Measurements from ENCODE around the gene CD1C. TPM values are rescaled to one million over a fixed set of nuclear protein-coding genes. Genes with fewer than 3 reads are reported as not detected.
A peak's percentile ranks its signal among the peaks of the same experiment; 100 is the strongest.

CD1C gene
- 4.2 and 4.8 TPM in 2 replicates for total RNA-seq (2013; cell fraction: nucleolus; rRNA removed)
- total RNA-seq (2014; rRNA removed): 7.2 and 7.8 TPM in 2 replicates
- total RNA-seq (2014; rRNA removed; fragmentation: Illumina TruSeq; extraction: Trizol): 8.5 and 10.0 TPM in 2 replicates
- total RNA-seq (2021): 6.0 and 8.4 TPM in 2 replicates
- polyA plus RNA-seq (2011; ENCODE audit: low read depth): 26.4 TPM
- 1.1 and 1.6 TPM in 2 replicates for polyA plus RNA-seq (2011; rRNA removed)
- polyA plus RNA-seq (2011; cell fraction: cytosol; rRNA removed): 0.84 and 1.2 TPM in 2 replicates
- polyA plus RNA-seq (2011; cell fraction: nucleus; rRNA removed): 0.44 and 0.76 TPM in 2 replicates
- 6.1 and 24.6 TPM in 2 replicates for polyA plus RNA-seq (2012)
- polyA plus RNA-seq (2014; fragmentation: Illumina TruSeq; extraction: Trizol): 12.8 TPM in 2 replicates
- 10 to 100 TPM; 16.5 to 19.0 TPM for polyA plus RNA-seq (2014; fragmentation: Nextera tagmentation; extraction: Ambion mirVana)
- 10.2 and 10.5 TPM in 2 replicates for polyA plus RNA-seq (2014; rRNA removed)
- 1 to 10 TPM in 1 of 2 experiments, under 1 TPM in 1; 0.82 to 1.1 TPM for polyA plus RNA-seq (2016; fragmentation: Nextera tagmentation; extraction: Ambion mirVana)
- polyA minus RNA-seq (2011; rRNA and poly(A)+ RNA removed): 0.73 and 0.88 TPM in 2 replicates
- not detected in 2 replicates for polyA minus RNA-seq (2011; cell fraction: cytosol; rRNA and poly(A)+ RNA removed)
- 0.24 TPM in 1 of 2 replicates, not detected in the other for polyA minus RNA-seq (2011; cell fraction: nucleus; rRNA and poly(A)+ RNA removed)
- Bru-seq, nascent RNA: percentile 35 among the genes with signal in this experiment
- percentile 29 among the genes with signal in this experiment for BruChase-seq, experiment 1, labeled RNA remaining after a 6-hour chase
- percentile 20 among the genes with signal in this experiment for BruChase-seq, experiment 2, labeled RNA remaining after a 2-hour chase
- long read RNA-seq, experiment 1: 0 reads
- long read RNA-seq, experiment 2, transcript CD1C-201 (6 exons, 1,435 nt): major isoform, 16 of 25 reads
- long read RNA-seq, experiment 2, partial matches to known transcripts: 5 of 25 reads
- long read RNA-seq, experiment 2, other reads (novel, unspliced or antisense): 4 of 25 reads

- SMC1A ChIA-PET (ENCODE audit: uncharacterized antibody, unreplicated experiment): interaction anchor here (0.7 to 1.6 kb wide), 7 partner anchors 9 to 168 kb away, joined by 3 to 9 read pairs (median 4); no protein-coding TSS in a partner anchor
- DNase-seq (ENCODE audit: low read depth, low spot score): no peak
- Histone ChIP-seq H3K4me1 (ENCODE audit: control insufficient read depth, insufficient read depth, low read length) (peaks cover 47% of the 10 kb centered on the region), H3K27ac (ENCODE audit: control insufficient read depth, insufficient read depth) (0 out of 2 replicates have a peak within 1 kb of the TSS, but pooled peaks have one; percentile 8), H3K36me3 (ENCODE audit: control insufficient read depth in 2 of 2, insufficient read depth in 2 of 2, low read length in 1 of 2) (no peaks in the 10 kb centered on the region), H4K20me1 (ENCODE audit: control insufficient read depth, insufficient read depth) (no peaks in the 10 kb centered on the region), H3K9ac (ENCODE audit: control insufficient read depth, insufficient read depth, low read length) (no peak within 1 kb of the TSS), H3K79me2 (ENCODE audit: control insufficient read depth, insufficient read depth, low read length) (no peaks in the 10 kb centered on the region), H3K9me3 (replicated peaks; ENCODE audit: control insufficient read depth, insufficient read depth, low read length) (no peaks in the 10 kb centered on the region), H2AFZ (ENCODE audit: control insufficient read depth, low read depth, low read length) (no peak within 1 kb of the TSS; the same call in 1 of the 2 replicates), H3K4me2 (ENCODE audit: control insufficient read depth, insufficient read depth) (peak within 1 kb of the TSS; percentile 45), H3K27me3 (replicated peaks in 1 of 2; ENCODE audit: control insufficient read depth in 2 of 2, insufficient read depth in 2 of 2, low read length in 1 of 2) (no peaks in the 10 kb centered on the region), H3K4me3 (peak within 1 kb of the TSS; percentile 7; the same call in 1 of the 2 replicates)
- no TSS peak for BruUV-seq (replicated peaks)
- WGBS (ENCODE audit: insufficient coverage, insufficient replicate concordance, low lambda C conversion rate, missing lambda C conversion rate): 63% methylated on average over 4 of the region's 4 CpGs
- RAD21 ChIA-PET (ENCODE audit: unreplicated experiment): interaction anchor here (0.9 to 1.8 kb wide), 9 partner anchors 17 to 787 kb away, joined by 3 to 7 read pairs (median 5); partner anchors contain the start of genes AIM2 and CD1D
- CTCF ChIA-PET: interaction anchor here (0.6 to 1.4 kb wide), 5 partner anchors 17 to 86 kb away, joined by 3 to 4 read pairs (median 4); no protein-coding TSS in a partner anchor
- FAIRE-seq: no peak
- POLR2A ChIA-PET: no interaction called here
- in situ Hi-C loops (cut with MboI) (loop anchor here (10.0 kb wide), 2 partner anchors 715 to 775 kb away; partner anchors contain the start of gene IFI16), intact Hi-C loops (cut with micrococcal nuclease; ENCODE audit: unreplicated experiment) (loop anchor here (5.0 kb wide), 1 partner anchor 88 kb away; no protein-coding TSS in a partner anchor)
- no peak for ATAC-seq
- TF ChIP-seq IKZF1 (conservative IDR thresholded peaks at IDR 0.05) (no peak; the same call in 1 of the 2 replicates), SMAD5 (IDR thresholded peaks at IDR 0.05; ENCODE audit: low read depth) (no peak), USF2 (IDR thresholded peaks at IDR 0.05; ENCODE audit: borderline replicate concordance, low read depth, low read length) (no peak)
- TF ChIP-seq, protein P1, sequence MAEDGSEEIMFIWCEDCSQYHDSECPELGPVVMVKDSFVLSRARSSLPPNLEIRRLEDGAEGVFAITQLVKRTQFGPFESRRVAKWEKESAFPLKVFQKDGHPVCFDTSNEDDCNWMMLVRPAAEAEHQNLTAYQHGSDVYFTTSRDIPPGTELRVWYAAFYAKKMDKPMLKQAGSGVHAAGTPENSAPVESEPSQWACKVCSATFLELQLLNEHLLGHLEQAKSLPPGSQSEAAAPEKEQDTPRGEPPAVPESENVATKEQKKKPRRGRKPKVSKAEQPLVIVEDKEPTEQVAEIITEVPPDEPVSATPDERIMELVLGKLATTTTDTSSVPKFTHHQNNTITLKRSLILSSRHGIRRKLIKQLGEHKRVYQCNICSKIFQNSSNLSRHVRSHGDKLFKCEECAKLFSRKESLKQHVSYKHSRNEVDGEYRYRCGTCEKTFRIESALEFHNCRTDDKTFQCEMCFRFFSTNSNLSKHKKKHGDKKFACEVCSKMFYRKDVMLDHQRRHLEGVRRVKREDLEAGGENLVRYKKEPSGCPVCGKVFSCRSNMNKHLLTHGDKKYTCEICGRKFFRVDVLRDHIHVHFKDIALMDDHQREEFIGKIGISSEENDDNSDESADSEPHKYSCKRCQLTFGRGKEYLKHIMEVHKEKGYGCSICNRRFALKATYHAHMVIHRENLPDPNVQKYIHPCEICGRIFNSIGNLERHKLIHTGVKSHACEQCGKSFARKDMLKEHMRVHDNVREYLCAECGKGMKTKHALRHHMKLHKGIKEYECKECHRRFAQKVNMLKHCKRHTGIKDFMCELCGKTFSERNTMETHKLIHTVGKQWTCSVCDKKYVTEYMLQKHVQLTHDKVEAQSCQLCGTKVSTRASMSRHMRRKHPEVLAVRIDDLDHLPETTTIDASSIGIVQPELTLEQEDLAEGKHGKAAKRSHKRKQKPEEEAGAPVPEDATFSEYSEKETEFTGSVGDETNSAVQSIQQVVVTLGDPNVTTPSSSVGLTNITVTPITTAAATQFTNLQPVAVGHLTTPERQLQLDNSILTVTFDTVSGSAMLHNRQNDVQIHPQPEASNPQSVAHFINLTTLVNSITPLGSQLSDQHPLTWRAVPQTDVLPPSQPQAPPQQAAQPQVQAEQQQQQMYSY (CRISPR knock-in tag; IDR thresholded peaks at IDR 0.05): no peak
- TF ChIP-seq, protein P2, sequence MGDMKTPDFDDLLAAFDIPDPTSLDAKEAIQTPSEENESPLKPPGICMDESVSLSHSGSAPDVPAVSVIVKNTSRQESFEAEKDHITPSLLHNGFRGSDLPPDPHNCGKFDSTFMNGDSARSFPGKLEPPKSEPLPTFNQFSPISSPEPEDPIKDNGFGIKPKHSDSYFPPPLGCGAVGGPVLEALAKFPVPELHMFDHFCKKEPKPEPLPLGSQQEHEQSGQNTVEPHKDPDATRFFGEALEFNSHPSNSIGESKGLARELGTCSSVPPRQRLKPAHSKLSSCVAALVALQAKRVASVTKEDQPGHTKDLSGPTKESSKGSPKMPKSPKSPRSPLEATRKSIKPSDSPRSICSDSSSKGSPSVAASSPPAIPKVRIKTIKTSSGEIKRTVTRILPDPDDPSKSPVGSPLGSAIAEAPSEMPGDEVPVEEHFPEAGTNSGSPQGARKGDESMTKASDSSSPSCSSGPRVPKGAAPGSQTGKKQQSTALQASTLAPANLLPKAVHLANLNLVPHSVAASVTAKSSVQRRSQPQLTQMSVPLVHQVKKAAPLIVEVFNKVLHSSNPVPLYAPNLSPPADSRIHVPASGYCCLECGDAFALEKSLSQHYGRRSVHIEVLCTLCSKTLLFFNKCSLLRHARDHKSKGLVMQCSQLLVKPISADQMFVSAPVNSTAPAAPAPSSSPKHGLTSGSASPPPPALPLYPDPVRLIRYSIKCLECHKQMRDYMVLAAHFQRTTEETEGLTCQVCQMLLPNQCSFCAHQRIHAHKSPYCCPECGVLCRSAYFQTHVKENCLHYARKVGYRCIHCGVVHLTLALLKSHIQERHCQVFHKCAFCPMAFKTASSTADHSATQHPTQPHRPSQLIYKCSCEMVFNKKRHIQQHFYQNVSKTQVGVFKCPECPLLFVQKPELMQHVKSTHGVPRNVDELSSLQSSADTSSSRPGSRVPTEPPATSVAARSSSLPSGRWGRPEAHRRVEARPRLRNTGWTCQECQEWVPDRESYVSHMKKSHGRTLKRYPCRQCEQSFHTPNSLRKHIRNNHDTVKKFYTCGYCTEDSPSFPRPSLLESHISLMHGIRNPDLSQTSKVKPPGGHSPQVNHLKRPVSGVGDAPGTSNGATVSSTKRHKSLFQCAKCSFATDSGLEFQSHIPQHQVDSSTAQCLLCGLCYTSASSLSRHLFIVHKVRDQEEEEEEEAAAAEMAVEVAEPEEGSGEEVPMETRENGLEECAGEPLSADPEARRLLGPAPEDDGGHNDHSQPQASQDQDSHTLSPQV (IDR thresholded peaks at IDR 0.05): no peak
Observed at GRCh38 chr1:158289811-158290210, at the start of gene CD1C. Gene CD1C (plus strand): TSS chr1:158289923. CDS start chr1:158290065, 142 bp downstream.

All from GM12878 (cell line).